SK-N-MC (cell line): Measurements from ENCODE around the gene DNAH11.

Experiments used
- EZH2 ChIP-seq: fragments of 200-600 bp; sonication (generic); IDR thresholded peaks from one replicate; pipeline ENCODE4 v1.6.1; 2017; ENCODE audit warnings: antibody characterized with exemption
- POLR2AphosphoS5 ChIP-seq: IDR thresholded peaks from 2 replicates; pipeline ENCODE4 v1.6.1; 2012; ENCODE audit warnings: mild to moderate bottlenecking, low read depth, low read length, borderline replicate concordance

GRCh38 chr7:21620054-21620453 lies 77.2 kb downstream of the DNAH11 start:
- no peak for TF ChIP-seq POLR2AphosphoS5
- no peak for TF ChIP-seq EZH2
